Measurements from ENCODE around the gene PRSS48.

The PRSS48 gene

DNA sequence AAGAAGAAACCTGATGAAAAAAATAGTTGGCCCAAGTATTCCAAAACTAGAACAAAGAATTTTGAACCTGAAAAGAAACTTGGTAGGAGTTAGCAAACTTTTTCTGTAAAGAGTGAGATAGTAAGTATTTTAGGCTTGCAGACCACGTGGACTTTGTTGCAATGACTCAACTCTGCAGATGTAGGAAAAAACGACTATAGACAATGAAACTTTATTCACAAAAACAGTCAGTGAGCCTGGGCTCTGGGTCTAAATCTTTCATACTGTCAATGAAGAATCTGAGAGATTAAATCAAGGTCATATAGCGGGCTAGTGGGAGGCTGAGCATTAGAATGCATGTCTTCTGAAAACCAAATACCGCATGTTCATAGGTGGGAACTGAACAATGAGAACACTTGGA is 25.5 kb downstream of the PRSS48 start:
- no peaks in the 10 kb centered on the region for H3K4me1 ChIP-seq (ENCODE audit: insufficient read depth, low read length)
- no peak for DNase-seq
- H3K4me3 ChIP-seq (ENCODE audit: low read depth in 1 of 2, low read length in 2 of 2): no peak overlapping the region
- no peaks in the 10 kb centered on the region for H3K27me3 ChIP-seq (ENCODE audit: insufficient read depth, low read length, poor library complexity)
- no peaks in the 10 kb centered on the region for H3K9me3 ChIP-seq (ENCODE audit: insufficient read depth, low read length, severe bottlenecking)
- no peak for ATAC-seq (ENCODE audit: insufficient read depth, low read depth)
- TF ChIP-seq, protein P1, sequence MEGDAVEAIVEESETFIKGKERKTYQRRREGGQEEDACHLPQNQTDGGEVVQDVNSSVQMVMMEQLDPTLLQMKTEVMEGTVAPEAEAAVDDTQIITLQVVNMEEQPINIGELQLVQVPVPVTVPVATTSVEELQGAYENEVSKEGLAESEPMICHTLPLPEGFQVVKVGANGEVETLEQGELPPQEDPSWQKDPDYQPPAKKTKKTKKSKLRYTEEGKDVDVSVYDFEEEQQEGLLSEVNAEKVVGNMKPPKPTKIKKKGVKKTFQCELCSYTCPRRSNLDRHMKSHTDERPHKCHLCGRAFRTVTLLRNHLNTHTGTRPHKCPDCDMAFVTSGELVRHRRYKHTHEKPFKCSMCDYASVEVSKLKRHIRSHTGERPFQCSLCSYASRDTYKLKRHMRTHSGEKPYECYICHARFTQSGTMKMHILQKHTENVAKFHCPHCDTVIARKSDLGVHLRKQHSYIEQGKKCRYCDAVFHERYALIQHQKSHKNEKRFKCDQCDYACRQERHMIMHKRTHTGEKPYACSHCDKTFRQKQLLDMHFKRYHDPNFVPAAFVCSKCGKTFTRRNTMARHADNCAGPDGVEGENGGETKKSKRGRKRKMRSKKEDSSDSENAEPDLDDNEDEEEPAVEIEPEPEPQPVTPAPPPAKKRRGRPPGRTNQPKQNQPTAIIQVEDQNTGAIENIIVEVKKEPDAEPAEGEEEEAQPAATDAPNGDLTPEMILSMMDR (IDR thresholded peaks at IDR 0.05; ENCODE audit: borderline replicate concordance, extremely low read depth, low read length, poor library complexity, severe bottlenecking): no peak
- TF ChIP-seq EZH2 (IDR thresholded peaks at IDR 0.05; ENCODE audit: borderline replicate concordance, low read depth, low read length, severe bottlenecking): no peak
- no peaks in the 10 kb centered on the region for H3K36me3 ChIP-seq (ENCODE audit: insufficient read depth, low read length)
- H3K27ac ChIP-seq (ENCODE audit: low read length): no peak overlapping the region
- H3K79me2 ChIP-seq (ENCODE audit: insufficient read depth, low read length): no peaks in the 10 kb centered on the region
- no peak overlapping the region for H3K9ac ChIP-seq (ENCODE audit: low read depth, low read length)
- no peaks in the 10 kb centered on the region for H4K20me1 ChIP-seq (ENCODE audit: insufficient read depth, low read length)
- H2AFZ ChIP-seq (ENCODE audit: low read depth, low read length): no peak overlapping the region
- no peak overlapping the region for H3K4me2 ChIP-seq (ENCODE audit: insufficient read depth, low read length)

DNA sequence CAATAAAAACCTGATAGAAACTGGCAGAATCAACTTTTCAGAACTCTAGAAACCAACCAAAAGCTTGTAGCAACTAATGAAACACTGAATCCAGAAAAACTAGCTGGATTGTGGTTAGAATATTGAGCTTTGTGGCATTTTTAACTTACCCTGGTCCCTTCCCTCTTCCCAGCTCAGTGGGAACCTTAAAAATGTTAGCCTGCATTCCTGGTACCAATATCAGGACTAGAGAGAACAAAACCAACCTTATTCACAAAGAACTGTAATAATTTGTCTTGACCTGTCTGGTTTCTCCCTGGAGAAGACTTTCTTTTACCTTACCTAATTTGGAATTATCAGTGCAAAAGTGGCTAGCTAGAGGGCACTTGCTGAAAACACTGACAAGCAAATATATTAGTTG is 27.3 kb downstream of the PRSS48 start:
- Histone ChIP-seq H3K4me1 (ENCODE audit: insufficient read depth, low read length) (no peaks in the 10 kb centered on the region), H3K79me2 (ENCODE audit: insufficient read depth, low read length) (no peaks in the 10 kb centered on the region), H2AFZ (ENCODE audit: low read depth, low read length) (no peak overlapping the region), H3K4me3 (ENCODE audit: low read depth in 1 of 2, low read length in 2 of 2) (no peak overlapping the region), H3K9me3 (ENCODE audit: insufficient read depth, low read length, severe bottlenecking) (no peaks in the 10 kb centered on the region), H3K36me3 (ENCODE audit: insufficient read depth, low read length) (no peaks in the 10 kb centered on the region), H3K27ac (ENCODE audit: low read length) (no peak overlapping the region), H3K9ac (ENCODE audit: low read depth, low read length) (no peak overlapping the region), H3K4me2 (ENCODE audit: insufficient read depth, low read length) (no peak overlapping the region), H4K20me1 (ENCODE audit: insufficient read depth, low read length) (no peaks in the 10 kb centered on the region), H3K27me3 (ENCODE audit: insufficient read depth, low read length, poor library complexity) (no peaks in the 10 kb centered on the region)
- no peak for DNase-seq
- no peak for ATAC-seq (ENCODE audit: insufficient read depth, low read depth)
- TF ChIP-seq, protein P1 (IDR thresholded peaks at IDR 0.05; ENCODE audit: borderline replicate concordance, extremely low read depth, low read length, poor library complexity, severe bottlenecking): no peak
- no peak for TF ChIP-seq EZH2 (IDR thresholded peaks at IDR 0.05; ENCODE audit: borderline replicate concordance, low read depth, low read length, severe bottlenecking)

DNA sequence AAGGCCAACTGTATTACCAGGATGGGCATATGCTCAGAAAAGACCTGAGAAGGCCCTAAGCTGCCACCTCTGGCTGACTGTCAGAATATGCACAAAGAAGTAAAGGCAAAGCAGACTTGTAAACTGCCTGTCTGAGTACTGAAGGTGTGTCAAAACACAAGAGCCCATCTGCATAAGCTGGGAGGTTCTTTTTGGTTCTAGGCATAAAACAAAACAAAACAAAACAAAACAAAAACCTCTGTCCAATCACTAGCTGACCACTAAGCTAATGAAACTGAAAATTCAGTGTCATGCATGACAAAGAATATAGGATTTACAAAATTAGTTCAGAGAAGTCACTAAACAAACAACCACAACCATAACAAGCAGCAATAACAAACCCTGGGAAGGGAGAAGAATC is 27.8 kb downstream of the PRSS48 start:
- H3K4me3 ChIP-seq (ENCODE audit: low read depth in 1 of 2, low read length in 2 of 2): no peak overlapping the region
- TF ChIP-seq, protein P1 (IDR thresholded peaks at IDR 0.05; ENCODE audit: borderline replicate concordance, extremely low read depth, low read length, poor library complexity, severe bottlenecking): no peak
- no peak for TF ChIP-seq EZH2 (IDR thresholded peaks at IDR 0.05; ENCODE audit: borderline replicate concordance, low read depth, low read length, severe bottlenecking)
- no peak overlapping the region for H2AFZ ChIP-seq (ENCODE audit: low read depth, low read length)
- no peaks in the 10 kb centered on the region for H3K79me2 ChIP-seq (ENCODE audit: insufficient read depth, low read length)
- no peaks in the 10 kb centered on the region for H3K4me1 ChIP-seq (ENCODE audit: insufficient read depth, low read length)
- H4K20me1 ChIP-seq (ENCODE audit: insufficient read depth, low read length): no peaks in the 10 kb centered on the region
- no peaks in the 10 kb centered on the region for H3K36me3 ChIP-seq (ENCODE audit: insufficient read depth, low read length)
- no peak overlapping the region for H3K4me2 ChIP-seq (ENCODE audit: insufficient read depth, low read length)
- H3K27me3 ChIP-seq (ENCODE audit: insufficient read depth, low read length, poor library complexity): no peaks in the 10 kb centered on the region
- no peaks in the 10 kb centered on the region for H3K9me3 ChIP-seq (ENCODE audit: insufficient read depth, low read length, severe bottlenecking)
- DNase-seq (no peak), ATAC-seq (ENCODE audit: insufficient read depth, low read depth) (no peak)
- no peak overlapping the region for H3K9ac ChIP-seq (ENCODE audit: low read depth, low read length)
- H3K27ac ChIP-seq (ENCODE audit: low read length): no peak overlapping the region

Data from DND-41 (cell line).